Fibroblast of mammary gland (primary cell): ENCODE results near the gene CIPC.
A peak's percentile ranks its signal among the peaks of the same experiment; 100 is the strongest.

ENCODE experiments used
- DNase-seq: peaks from one replicate; pipeline ENCODE4 v3.0.0-alpha.2; 2010; ENCODE audit warnings: low read depth
- H3K4me3 ChIP-seq: 2 replicates; pipeline ENCODE4 v1.5.1; 2011; ENCODE audit warnings: low read depth, mild to moderate bottlenecking, low read length, moderate library complexity; ENCODE audit not compliant: control insufficient read depth
- CTCF ChIP-seq: conservative IDR thresholded peaks from 2 replicates; pipeline ENCODE4 v1.5.1; 2011; ENCODE audit warnings: low read depth, low read length, inconsistent platforms; ENCODE audit not compliant: control insufficient read depth, insufficient read depth

The CIPC gene

GRCh38 chr14:77142005-77142800, 44.1 kb downstream of the CIPC start:
- DNase-seq = no peak
- TF ChIP-seq CTCF = no peak
- no peak overlapping the region for H3K4me3 ChIP-seq

- DNase-seq = no peak
- no peak for TF ChIP-seq CTCF
- H3K4me3 ChIP-seq = no peak overlapping the region
Measured at GRCh38 chr14:77143071-77143470, 45.0 kb downstream of the CIPC start.

- TF ChIP-seq CTCF = no peak
- no peak for DNase-seq
- H3K4me3 ChIP-seq = no peak overlapping the region
Measured at GRCh38 chr14:77144412-77145115, 46.5 kb downstream of the CIPC start.

GRCh38 chr14:77145975-77146740, 48.1 kb downstream of the CIPC start:
- H3K4me3 ChIP-seq = no peak overlapping the region
- DNase-seq = no peak
- no peak for TF ChIP-seq CTCF

GRCh38 chr14:77148510-77149231, 50.6 kb downstream of the CIPC start:
- peak; percentile 15 for DNase-seq
- no peak overlapping the region for H3K4me3 ChIP-seq
- no peak for TF ChIP-seq CTCF

- peak; percentile 62 for TF ChIP-seq CTCF
- peak; percentile 8 for DNase-seq
- no peak overlapping the region for H3K4me3 ChIP-seq
Measured at GRCh38 chr14:77151245-77151644, 53.2 kb downstream of the CIPC start.
